ENCODE data around the gene BMP3. TPM values are rescaled to one million over a fixed set of nuclear protein-coding genes. Genes with fewer than 3 reads are reported as not detected.

Gene BMP3
- total and polyA plus RNA-seq, 2 experiments from 2014 or later: 2.9 to 7.7 TPM

DNA sequence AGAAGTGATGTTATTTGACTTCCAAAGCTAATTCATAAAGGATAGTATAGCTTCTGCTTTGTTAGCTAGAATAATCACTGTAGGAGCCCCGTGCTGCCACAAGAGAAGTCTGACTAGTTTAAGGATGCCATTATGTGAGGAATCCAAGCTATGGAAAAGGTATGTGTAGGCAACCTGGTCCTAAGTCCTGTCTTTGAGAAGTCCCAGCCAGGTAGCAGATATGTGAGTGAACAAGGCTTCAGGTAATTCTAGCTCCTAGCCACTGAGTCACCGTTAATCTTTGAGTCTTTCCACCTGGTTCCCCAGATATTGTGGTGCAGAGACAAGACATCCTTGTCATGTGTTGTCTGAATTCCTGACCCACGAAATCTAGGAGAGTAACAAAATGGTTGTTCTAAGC, 55.5 kb downstream of the BMP3 start:
- no peaks in the 10 kb centered on the region for H3K27me3 ChIP-seq
- 78% methylated on average over 3 of the region's 3 CpGs for WGBS (ENCODE audit: low lambda C conversion rate, missing lambda C conversion rate)
- H3K27ac ChIP-seq: no peak overlapping the region
- H3K36me3 ChIP-seq (replicated peaks; ENCODE audit: insufficient read depth, low read depth): no peaks in the 10 kb centered on the region
- no peak for DNase-seq (ENCODE audit: low spot score)
- no peak overlapping the region for H3K4me3 ChIP-seq
- H3K9me3 ChIP-seq (ENCODE audit: low read depth): no peaks in the 10 kb centered on the region
- no peaks in the 10 kb centered on the region for H3K79me2 ChIP-seq
- TF ChIP-seq EZH2phosphoT487 (IDR thresholded peaks at IDR 0.05; ENCODE audit: low read depth, severe bottlenecking, unreplicated experiment) (no peak), EZH2 (IDR thresholded peaks at IDR 0.05; ENCODE audit: borderline replicate concordance) (no peak), CTCF (IDR thresholded peaks at IDR 0.05; ENCODE audit: poor library complexity) (no peak)
- no peak overlapping the region for H3K4me2 ChIP-seq
- H3K9me2 ChIP-seq (replicated peaks; ENCODE audit: insufficient read depth): no peaks in the 10 kb centered on the region
- no peak overlapping the region for H2AFZ ChIP-seq
- no peaks in the 10 kb centered on the region for H3K4me1 ChIP-seq (ENCODE audit: insufficient read depth)
- H4K20me1 ChIP-seq (ENCODE audit: insufficient read depth, poor library complexity, severe bottlenecking): no peaks in the 10 kb centered on the region

DNA sequence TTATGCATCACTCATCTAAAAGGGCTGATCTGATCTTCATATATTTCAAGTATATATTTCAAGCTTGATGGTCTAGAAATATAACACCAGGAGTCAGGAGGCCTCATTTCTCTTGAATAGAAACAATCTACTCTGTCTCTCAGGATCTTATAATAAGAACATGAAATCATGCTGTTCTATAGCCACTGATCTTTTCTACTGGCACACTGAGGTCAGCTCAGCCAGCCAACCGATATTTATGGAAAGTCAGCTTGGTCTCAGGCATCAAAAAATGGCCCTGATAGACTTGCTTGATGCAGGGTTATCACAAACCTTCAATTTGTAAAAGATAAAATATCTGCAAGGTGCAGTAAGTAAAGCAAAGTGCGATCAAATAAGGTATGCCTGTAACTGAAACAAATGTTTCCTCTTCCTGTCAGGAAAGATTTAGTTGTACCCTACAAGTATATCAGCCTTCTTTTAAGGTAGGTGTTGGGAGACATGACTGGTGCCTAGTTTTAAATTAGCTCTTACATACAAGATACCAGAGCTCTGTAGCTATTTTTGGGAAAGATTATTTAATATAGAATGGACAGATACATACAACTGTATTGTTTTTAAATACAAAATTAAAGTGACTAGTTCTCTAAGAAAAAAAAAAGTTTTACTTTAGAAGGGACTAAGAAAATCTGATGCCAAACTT, 63.4 kb downstream of the BMP3 start:
- no peak for DNase-seq (ENCODE audit: low spot score)
- no peaks in the 10 kb centered on the region for H3K4me1 ChIP-seq (ENCODE audit: insufficient read depth)
- no peaks in the 10 kb centered on the region for H3K27me3 ChIP-seq
- H3K36me3 ChIP-seq (replicated peaks; ENCODE audit: insufficient read depth, low read depth): no peaks in the 10 kb centered on the region
- no peak for TF ChIP-seq EZH2phosphoT487 (IDR thresholded peaks at IDR 0.05; ENCODE audit: low read depth, severe bottlenecking, unreplicated experiment)
- TF ChIP-seq EZH2 (IDR thresholded peaks at IDR 0.05; ENCODE audit: borderline replicate concordance): no peak
- no peak for TF ChIP-seq CTCF (IDR thresholded peaks at IDR 0.05; ENCODE audit: poor library complexity)
- no peak overlapping the region for H2AFZ ChIP-seq
- no peak overlapping the region for H3K4me3 ChIP-seq
- H3K9me2 ChIP-seq (replicated peaks; ENCODE audit: insufficient read depth): no peaks in the 10 kb centered on the region
- H3K27ac ChIP-seq: no peak overlapping the region
- no peak overlapping the region for H3K4me2 ChIP-seq
- no peaks in the 10 kb centered on the region for H3K79me2 ChIP-seq
- no peaks in the 10 kb centered on the region for H3K9me3 ChIP-seq (ENCODE audit: low read depth)
- no peaks in the 10 kb centered on the region for H4K20me1 ChIP-seq (ENCODE audit: insufficient read depth, poor library complexity, severe bottlenecking)
- WGBS (ENCODE audit: low lambda C conversion rate, missing lambda C conversion rate): 93% methylated on average over 2 of the region's 2 CpGs

DNA sequence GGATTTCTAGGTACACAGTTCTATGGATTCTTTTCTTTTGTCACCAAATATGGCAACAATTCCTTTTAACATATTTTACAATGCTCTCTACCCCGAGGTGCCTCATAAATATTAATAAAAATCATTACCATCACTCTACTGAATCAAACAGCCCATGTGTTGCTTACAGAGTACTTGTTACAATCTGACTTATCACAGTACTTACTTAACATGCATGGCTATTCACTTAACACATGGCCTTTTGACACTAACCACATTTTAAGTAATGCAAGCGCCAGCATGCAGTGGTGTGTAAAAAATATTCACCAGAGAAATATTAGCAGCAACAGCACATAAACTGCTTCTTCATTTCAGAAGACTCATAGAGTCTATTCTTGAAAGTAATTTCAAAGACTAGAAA, 64.9 kb downstream of the BMP3 start:
- no peak for DNase-seq (ENCODE audit: low spot score)
- no peaks in the 10 kb centered on the region for H3K4me1 ChIP-seq (ENCODE audit: insufficient read depth)
- no peak overlapping the region for H3K4me2 ChIP-seq
- no peaks in the 10 kb centered on the region for H3K36me3 ChIP-seq (replicated peaks; ENCODE audit: insufficient read depth, low read depth)
- no peaks in the 10 kb centered on the region for H3K9me3 ChIP-seq (ENCODE audit: low read depth)
- no peak overlapping the region for H3K4me3 ChIP-seq
- WGBS (ENCODE audit: low lambda C conversion rate, missing lambda C conversion rate): 80% methylated on average over 2 of the region's 2 CpGs
- no peak overlapping the region for H2AFZ ChIP-seq
- TF ChIP-seq CTCF (IDR thresholded peaks at IDR 0.05; ENCODE audit: poor library complexity) (no peak), EZH2phosphoT487 (IDR thresholded peaks at IDR 0.05; ENCODE audit: low read depth, severe bottlenecking, unreplicated experiment) (no peak), EZH2 (IDR thresholded peaks at IDR 0.05; ENCODE audit: borderline replicate concordance) (no peak)
- no peaks in the 10 kb centered on the region for H3K27me3 ChIP-seq
- no peaks in the 10 kb centered on the region for H3K79me2 ChIP-seq
- H3K27ac ChIP-seq: no peak overlapping the region
- no peaks in the 10 kb centered on the region for H4K20me1 ChIP-seq (ENCODE audit: insufficient read depth, poor library complexity, severe bottlenecking)
- no peaks in the 10 kb centered on the region for H3K9me2 ChIP-seq (replicated peaks; ENCODE audit: insufficient read depth)
